Left ventricle myocardium inferior (tissue), 1 donor: ENCODE data around the gene TRIM8. TPM values are rescaled to one million over a fixed set of nuclear protein-coding genes. Genes with fewer than 3 reads are reported as not detected.

Source experiments
- DNase-seq: peaks from one replicate; pipeline ENCODE4 v3.0.0-alpha.2; 2020
- H3K27ac ChIP-seq: fragments of 200-600 bp; replicated peaks from 2 replicates; pipeline ENCODE4 v1.8.0; 2021
- H3K27me3 ChIP-seq: fragments of 200-600 bp; 2 replicates; pipeline ENCODE4 v1.8.0; 2021; ENCODE audit warnings: low read depth
- H3K36me3 ChIP-seq: fragments of 200-600 bp; 2 replicates; pipeline ENCODE4 v1.8.0; 2021
- H3K4me1 ChIP-seq: fragments of 200-600 bp; 2 replicates; pipeline ENCODE4 v1.8.0; 2021
- H3K4me3 ChIP-seq: fragments of 200-600 bp; 2 replicates; pipeline ENCODE4 v1.8.0; 2021; ENCODE audit warnings: mild to moderate bottlenecking, moderate library complexity
- H3K9me3 ChIP-seq: fragments of 200-600 bp; replicated peaks from 2 replicates; pipeline ENCODE4 v1.8.0; 2021
- intact Hi-C: fragments of 100-400 bp; cut with micrococcal nuclease; formaldehyde crosslinking; loops from one replicate; pipeline ENCODE4 v1.11.0; 2022
- total RNA-seq: library from RNA; stranded (reverse); fragmentation: NEBNext Ultra II Directional; extraction: Animal tissue kit (Norgen Biotek cat#: 25700); gene quantifications from one replicate; pipeline ENCODE4 v1.2.1, GENCODE V29; 2021
- TF ChIP-seq, protein P1 (sequence below): fragments of 200-600 bp; IDR thresholded peaks from 2 replicates; pipeline ENCODE4 v1.8.0; 2021; ENCODE audit warnings: antibody characterized with exemption, mild to moderate bottlenecking, borderline replicate concordance
- donor health status: DM: no; HTN: yes; CAD: no; lungs with severe emphysema.

The TRIM8 gene
- total RNA-seq, 1 donor from 2014 or later: 95.1 TPM

DNA sequence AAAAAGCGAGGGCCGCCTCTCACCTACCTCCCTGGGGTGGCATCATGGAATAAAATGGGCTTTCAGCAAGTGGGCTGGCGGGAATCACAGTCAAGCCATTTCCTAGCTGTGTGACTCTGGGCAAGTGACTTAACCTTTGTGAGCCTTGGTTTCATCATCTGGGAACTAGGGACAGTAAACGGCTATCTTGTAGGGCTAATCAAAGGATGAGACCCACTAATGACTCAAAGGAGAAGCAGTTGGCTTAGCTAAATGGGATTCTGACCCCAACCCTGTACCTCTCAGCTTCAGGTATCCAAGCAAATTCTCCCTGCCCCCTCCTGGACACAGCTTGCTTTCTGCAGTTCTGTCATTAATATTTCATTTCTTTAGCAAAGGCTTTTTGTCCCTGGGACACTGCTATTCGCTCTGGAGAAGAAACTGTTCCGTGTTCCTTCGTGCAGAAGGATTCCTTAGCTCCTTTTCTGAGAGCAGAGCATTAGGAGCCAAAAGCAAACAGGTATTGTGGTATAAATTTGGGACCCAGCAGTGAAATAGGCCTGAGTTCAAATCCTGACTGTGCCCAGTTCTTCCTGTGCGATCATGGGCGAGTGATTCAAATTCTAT is 25.9 kb downstream of the TRIM8 start:
- H3K36me3 ChIP-seq: no peaks in the 10 kb centered on the region
- H3K27ac ChIP-seq: peak overlapping the region; percentile 89
- TF ChIP-seq, protein P1, sequence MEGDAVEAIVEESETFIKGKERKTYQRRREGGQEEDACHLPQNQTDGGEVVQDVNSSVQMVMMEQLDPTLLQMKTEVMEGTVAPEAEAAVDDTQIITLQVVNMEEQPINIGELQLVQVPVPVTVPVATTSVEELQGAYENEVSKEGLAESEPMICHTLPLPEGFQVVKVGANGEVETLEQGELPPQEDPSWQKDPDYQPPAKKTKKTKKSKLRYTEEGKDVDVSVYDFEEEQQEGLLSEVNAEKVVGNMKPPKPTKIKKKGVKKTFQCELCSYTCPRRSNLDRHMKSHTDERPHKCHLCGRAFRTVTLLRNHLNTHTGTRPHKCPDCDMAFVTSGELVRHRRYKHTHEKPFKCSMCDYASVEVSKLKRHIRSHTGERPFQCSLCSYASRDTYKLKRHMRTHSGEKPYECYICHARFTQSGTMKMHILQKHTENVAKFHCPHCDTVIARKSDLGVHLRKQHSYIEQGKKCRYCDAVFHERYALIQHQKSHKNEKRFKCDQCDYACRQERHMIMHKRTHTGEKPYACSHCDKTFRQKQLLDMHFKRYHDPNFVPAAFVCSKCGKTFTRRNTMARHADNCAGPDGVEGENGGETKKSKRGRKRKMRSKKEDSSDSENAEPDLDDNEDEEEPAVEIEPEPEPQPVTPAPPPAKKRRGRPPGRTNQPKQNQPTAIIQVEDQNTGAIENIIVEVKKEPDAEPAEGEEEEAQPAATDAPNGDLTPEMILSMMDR: peak; percentile 11
- no peak overlapping the region for H3K4me3 ChIP-seq
- intact Hi-C loops: no loop called here
- no peaks in the 10 kb centered on the region for H3K27me3 ChIP-seq
- DNase-seq: no peak
- peaks cover 70% of the 10 kb centered on the region for H3K4me1 ChIP-seq
- H3K9me3 ChIP-seq: no peaks in the 10 kb centered on the region

DNA sequence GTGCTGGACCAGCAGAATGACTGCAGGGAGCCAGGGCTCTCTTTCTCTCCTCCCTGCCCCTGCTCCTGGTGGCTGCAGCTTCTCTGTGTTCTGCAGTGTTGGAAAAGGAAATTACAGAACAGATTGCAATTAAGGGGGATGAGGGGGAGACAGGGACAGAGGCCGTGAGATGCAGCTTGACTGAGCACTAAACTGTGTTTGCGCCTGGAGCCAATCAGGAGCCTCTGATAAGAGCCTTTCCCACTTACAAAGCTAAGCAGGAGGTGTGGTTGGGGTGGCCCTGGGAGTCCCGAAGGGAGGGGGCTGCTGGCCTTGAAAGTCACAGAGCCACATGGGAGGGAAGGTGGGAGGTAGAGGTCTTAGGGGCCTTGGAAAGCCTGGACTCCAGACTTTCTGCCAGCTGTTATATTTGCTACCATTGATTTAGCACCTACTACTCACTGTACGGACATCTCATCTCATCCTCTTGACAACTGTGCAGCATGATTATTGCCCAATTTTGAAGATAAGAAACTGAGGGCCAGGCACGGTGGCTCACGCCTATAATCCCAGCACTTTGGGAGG is 26.7 kb downstream of the TRIM8 start:
- H3K4me3 ChIP-seq: no peak overlapping the region
- H3K9me3 ChIP-seq: no peaks in the 10 kb centered on the region
- peak overlapping the region; percentile 89 for H3K27ac ChIP-seq
- no peaks in the 10 kb centered on the region for H3K27me3 ChIP-seq
- intact Hi-C loops: no loop called here
- H3K36me3 ChIP-seq: no peaks in the 10 kb centered on the region
- TF ChIP-seq, protein P1: no peak
- peaks cover 78% of the 10 kb centered on the region for H3K4me1 ChIP-seq
- DNase-seq: no peak

DNA sequence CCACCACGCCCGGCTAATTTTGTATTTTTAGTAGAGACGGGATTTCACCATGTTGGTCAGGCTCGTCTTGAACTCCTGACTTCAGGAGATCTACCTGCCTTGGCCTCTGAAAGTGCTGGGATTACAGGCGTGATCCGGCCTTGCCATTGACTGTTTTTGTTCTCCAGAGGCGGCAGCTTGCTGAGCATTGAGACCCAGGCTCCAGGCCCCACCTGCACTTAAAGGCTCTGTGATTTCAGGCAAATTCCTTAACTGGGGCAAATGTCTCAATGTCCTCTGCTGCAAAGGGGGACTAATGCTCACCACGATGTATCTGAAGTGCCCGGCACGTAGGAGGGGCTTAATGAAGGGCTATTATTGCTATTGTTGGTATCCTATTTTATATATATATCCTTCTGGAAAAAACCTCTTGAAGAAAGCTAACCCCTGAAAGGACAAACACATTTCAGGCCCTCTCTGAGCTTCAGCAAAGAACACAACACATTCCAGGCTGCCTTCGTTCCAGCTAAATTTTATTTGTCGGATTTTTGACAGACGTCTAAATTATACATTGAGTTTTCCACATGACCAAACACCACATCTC is 29.0 kb downstream of the TRIM8 start:
- TF ChIP-seq, protein P1: no peak
- Histone ChIP-seq H3K4me1 (peaks cover 100% of the 10 kb centered on the region), H3K36me3 (no peaks in the 10 kb centered on the region), H3K9me3 (no peaks in the 10 kb centered on the region), H3K27ac (peak overlapping the region; percentile 93), H3K27me3 (no peaks in the 10 kb centered on the region), H3K4me3 (peak overlapping the region; percentile 53)
- DNase-seq: no peak
- intact Hi-C loops: no loop called here

DNA sequence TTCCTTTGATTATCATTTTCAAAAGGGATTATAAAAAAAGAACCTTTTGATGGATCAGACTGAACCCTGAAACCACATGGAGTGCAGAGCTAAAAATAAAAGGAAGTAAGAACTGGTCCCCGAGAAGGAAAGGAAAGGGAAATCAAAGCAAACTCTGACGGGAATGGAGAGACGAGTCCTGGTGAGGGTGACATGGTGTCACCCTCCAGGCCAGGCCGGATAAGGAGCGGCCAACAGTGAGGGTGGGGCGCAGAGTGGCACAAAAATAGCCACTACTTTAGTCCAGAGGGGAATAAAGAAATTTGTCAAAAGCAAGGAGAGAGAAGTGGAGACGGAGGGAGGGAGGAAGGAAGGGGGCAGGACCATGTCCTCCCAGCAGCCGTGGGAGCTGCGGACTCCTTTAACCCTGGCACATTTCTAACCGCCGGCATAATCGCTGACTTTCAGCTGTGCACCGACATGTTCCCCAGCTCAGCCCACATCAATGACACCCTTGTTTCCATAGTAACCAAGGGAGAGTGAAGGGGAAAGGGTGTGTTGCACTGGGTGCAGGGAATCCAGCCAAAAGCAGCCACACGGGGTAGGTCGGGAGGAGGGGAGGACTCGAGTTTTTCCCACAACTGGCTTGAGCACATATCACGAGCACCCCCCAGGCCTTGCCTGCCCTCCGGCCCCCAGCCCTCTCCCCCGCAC is 29.7 kb downstream of the TRIM8 start:
- Histone ChIP-seq H3K27ac (peak overlapping the region; percentile 93), H3K36me3 (no peaks in the 10 kb centered on the region), H3K4me3 (peak overlapping the region; percentile 53), H3K4me1 (peaks cover 100% of the 10 kb centered on the region), H3K9me3 (no peaks in the 10 kb centered on the region), H3K27me3 (no peaks in the 10 kb centered on the region)
- intact Hi-C loops: no loop called here
- peak; percentile 70 for DNase-seq
- TF ChIP-seq, protein P1: peak; percentile 8

DNA sequence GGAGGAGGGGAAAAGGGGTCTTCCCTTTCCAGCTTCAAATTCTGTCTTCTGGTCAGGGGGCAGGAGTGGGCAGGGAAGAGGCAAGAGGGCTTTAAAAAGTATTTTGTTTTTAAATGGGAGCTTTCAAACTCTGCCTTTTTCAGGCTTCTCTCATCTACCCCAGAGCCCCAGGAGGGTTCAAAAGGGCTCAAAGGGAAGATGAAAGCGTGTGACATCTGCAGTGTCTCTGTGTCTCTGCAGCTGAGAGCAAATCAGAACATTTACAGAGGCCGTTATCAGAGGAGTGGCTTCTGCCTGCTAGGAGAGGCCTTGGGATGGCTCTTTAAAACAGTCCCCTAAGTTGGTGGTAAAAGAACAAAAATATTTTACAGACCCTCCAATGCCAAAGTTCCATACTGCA is 30.3 kb downstream of the TRIM8 start:
- intact Hi-C loops: no loop called here
- Histone ChIP-seq H3K27me3 (no peaks in the 10 kb centered on the region), H3K4me3 (peak overlapping the region; percentile 53), H3K36me3 (no peaks in the 10 kb centered on the region), H3K27ac (peak overlapping the region; percentile 93), H3K4me1 (peaks cover 100% of the 10 kb centered on the region), H3K9me3 (no peaks in the 10 kb centered on the region)
- TF ChIP-seq, protein P1: no peak
- no peak for DNase-seq
